ENCODE results near the gene EBF3. TPM values are rescaled to one million over a fixed set of nuclear protein-coding genes. Genes with fewer than 3 reads are reported as not detected.

EBF3 gene
- total RNA-seq, 4 donors from 2014 or later: 0.42 to 2.9 (median 1.3) TPM

DNA sequence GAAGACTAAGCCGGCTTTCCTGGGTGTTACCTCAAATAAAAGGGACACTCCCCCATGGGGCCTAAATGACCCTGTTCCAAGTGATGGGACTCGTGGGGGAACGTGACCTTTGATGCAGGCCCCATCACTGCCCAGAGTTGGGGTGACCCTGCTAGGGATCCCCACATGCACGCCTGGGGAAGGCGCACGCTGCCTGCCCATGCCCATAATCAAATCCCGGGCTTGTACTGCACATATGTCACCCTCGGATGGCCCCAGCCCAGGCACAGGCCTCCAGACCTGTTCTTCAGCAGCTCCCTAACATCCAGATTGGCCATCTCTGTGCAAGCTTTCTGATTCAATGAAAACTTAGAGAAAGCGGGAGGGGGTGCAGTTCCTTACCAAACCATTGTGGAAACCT is 14.7 kb downstream of the EBF3 start:
- Histone ChIP-seq H3K27me3 (peaks cover 0 to 71% (median 0%) of the 10 kb centered on the region in 4 donors), H3K27ac (peak overlapping the region in 3 of 4 donors; percentile 9 to 21 (median 20)), H3K4me1 (peaks cover 0 to 20% (median 3%) of the 10 kb centered on the region in 3 donors), H3K9me3 (no peaks in the 10 kb centered on the region), H3K36me3 (no peaks in the 10 kb centered on the region), H3K4me3 (no peak overlapping the region)
- WGBS, 2 donors: 60 to 68% methylated on average over 2 to 4 of the region's 9 CpGs
- no peak for TF ChIP-seq POLR2A (IDR thresholded peaks at IDR 0.05)
- TF ChIP-seq, protein P1, sequence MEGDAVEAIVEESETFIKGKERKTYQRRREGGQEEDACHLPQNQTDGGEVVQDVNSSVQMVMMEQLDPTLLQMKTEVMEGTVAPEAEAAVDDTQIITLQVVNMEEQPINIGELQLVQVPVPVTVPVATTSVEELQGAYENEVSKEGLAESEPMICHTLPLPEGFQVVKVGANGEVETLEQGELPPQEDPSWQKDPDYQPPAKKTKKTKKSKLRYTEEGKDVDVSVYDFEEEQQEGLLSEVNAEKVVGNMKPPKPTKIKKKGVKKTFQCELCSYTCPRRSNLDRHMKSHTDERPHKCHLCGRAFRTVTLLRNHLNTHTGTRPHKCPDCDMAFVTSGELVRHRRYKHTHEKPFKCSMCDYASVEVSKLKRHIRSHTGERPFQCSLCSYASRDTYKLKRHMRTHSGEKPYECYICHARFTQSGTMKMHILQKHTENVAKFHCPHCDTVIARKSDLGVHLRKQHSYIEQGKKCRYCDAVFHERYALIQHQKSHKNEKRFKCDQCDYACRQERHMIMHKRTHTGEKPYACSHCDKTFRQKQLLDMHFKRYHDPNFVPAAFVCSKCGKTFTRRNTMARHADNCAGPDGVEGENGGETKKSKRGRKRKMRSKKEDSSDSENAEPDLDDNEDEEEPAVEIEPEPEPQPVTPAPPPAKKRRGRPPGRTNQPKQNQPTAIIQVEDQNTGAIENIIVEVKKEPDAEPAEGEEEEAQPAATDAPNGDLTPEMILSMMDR (IDR thresholded peaks at IDR 0.05): no peak
- intact Hi-C loops (cut with DNase I): no loop called here
- no peak for DNase-seq

DNA sequence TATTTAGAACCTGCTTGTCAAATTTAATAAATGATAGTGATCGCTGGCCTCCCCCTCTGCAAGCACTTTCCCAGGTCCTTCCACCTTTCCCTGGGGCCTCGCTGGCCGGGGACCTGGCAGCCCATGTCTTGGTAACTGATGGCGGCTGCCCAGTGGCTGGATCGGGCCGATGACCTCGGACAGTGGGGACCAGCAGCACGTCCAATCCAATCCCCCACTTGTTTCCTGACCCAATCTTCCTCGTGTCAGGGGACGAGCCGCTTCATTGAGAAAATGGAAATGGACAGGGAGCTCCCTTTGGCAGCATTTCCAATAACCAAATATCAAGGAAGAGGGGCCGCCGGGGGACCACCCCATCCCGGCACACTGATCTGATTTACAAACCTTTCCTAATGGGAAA is 17.2 kb downstream of the EBF3 start:
- H3K9me3 ChIP-seq: no peaks in the 10 kb centered on the region
- peak overlapping the region in 3 of 4 donors; percentile 50 to 76 (median 66) for H3K27ac ChIP-seq
- intact Hi-C loops (cut with DNase I): no loop called here
- no peak overlapping the region for H3K4me3 ChIP-seq
- 46 to 76% methylated on average over 4 to 11 of the region's 14 CpGs for WGBS, 2 donors
- DNase-seq: no peak
- peaks cover 0 to 46% (median 0%) of the 10 kb centered on the region in 4 donors for H3K27me3 ChIP-seq
- TF ChIP-seq POLR2A (IDR thresholded peaks at IDR 0.05): no peak
- TF ChIP-seq, protein P1 (IDR thresholded peaks at IDR 0.05): no peak
- H3K36me3 ChIP-seq: no peaks in the 10 kb centered on the region
- peaks cover 0 to 19% (median 3%) of the 10 kb centered on the region in 3 donors for H3K4me1 ChIP-seq

DNA sequence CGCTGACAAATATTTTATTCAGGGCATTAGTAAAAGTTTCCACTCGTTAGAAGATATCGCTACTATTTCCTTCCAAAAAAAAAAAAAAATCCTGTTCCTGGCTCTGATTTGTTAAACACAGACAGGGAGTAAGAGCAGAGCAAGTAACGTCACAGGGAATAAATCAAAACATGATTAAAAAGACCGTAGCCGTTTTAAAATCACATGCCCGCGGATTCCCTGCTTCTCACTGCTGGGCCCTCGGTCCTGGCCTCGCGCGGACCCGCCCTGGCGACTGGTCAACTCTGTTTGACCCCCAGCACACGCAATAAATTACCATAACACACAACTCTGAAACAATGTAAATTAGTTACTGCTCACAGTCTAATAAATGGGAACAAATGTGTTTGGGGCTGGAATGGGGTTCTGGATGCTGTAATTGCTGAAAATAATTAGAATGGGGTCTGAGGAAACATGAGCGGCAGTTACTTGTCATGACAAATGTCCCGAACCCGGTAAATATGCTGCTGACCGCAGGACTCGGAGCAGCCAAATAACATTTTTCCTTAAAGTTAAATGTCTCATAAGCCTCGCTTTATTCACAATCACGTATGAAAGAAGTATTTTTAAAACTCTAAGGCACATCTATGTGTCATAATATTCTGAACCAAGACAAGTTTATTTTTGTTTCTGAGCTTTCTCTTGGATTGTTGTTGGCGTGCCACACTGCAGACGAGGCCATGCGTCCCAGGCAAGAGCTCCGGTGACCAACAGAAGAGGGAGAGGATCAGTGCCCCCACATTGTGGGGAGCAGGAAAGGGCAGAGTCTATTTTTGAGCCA is 17.9 kb downstream of the EBF3 start:
- Histone ChIP-seq H3K9me3 (no peaks in the 10 kb centered on the region), H3K27me3 (peaks cover 0 to 39% (median 0%) of the 10 kb centered on the region in 4 donors), H3K27ac (peak overlapping the region in 3 of 4 donors; percentile 50 to 76 (median 66)), H3K4me3 (peak overlapping the region in 1 of 4 donors; percentile 28), H3K36me3 (no peaks in the 10 kb centered on the region), H3K4me1 (peaks cover 0 to 15% (median 3%) of the 10 kb centered on the region in 3 donors)
- TF ChIP-seq POLR2A (IDR thresholded peaks at IDR 0.05): peak in 1 of 4 donors; percentile 8
- TF ChIP-seq, protein P1 (IDR thresholded peaks at IDR 0.05): no peak
- intact Hi-C loops (cut with DNase I): no loop called here
- WGBS, 2 donors: 69 to 71% methylated on average over 26 of the region's 26 CpGs
- no peak for DNase-seq

DNA sequence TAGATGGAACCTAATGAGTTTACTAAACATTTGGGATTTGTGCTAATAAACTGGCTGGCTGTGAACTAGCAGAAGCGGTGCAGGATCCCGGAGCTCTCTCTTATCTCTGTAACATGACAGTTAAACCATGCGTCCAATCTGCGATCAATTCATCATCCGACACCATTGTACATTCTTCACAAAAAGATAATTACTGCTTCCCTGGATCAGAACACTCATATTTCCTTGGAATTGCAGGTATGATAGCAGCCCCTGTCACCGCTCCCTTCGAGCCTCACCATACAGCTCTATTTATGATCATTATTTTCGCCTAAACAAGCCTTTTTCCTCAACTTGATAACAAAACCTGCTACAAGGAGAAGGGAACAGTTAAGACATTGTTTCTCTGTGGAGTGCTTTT is 18.5 kb downstream of the EBF3 start:
- 91 to 93% methylated on average over 8 of the region's 8 CpGs for WGBS, 2 donors
- no peak for DNase-seq
- H3K27ac ChIP-seq: peak overlapping the region in 3 of 4 donors; percentile 50 to 72 (median 66)

More for the DNA sequence above, 18.5 kb downstream of the EBF3 start:
- intact Hi-C loops (cut with DNase I): no loop called here
- Histone ChIP-seq H3K9me3 (no peaks in the 10 kb centered on the region), H3K4me3 (peak overlapping the region in 1 of 4 donors; percentile 15), H3K36me3 (no peaks in the 10 kb centered on the region), H3K27me3 (peaks cover 0 to 36% (median 0%) of the 10 kb centered on the region in 4 donors), H3K4me1 (peaks cover 0 to 15% (median 3%) of the 10 kb centered on the region in 3 donors)
- TF ChIP-seq POLR2A (IDR thresholded peaks at IDR 0.05): no peak
- TF ChIP-seq, protein P1 (IDR thresholded peaks at IDR 0.05): no peak
